Upper lobe of right lung (tissue), 1 donor: ENCODE data around the gene ARL2. TPM values are rescaled to one million over a fixed set of nuclear protein-coding genes. Genes with fewer than 3 reads are reported as not detected.

Experiments
- ATAC-seq: fragments of 200-7000 bp; cut with Tn5 transposase; one replicate; pipeline ENCODE4 v1.9.1; 2020; ENCODE audit warnings: mild to moderate bottlenecking, moderate library complexity
- DNase-seq: peaks from one replicate; pipeline ENCODE4 v3.0.0-alpha.2; 2020
- H3K27ac ChIP-seq: fragments of 200-600 bp; one replicate; pipeline ENCODE4 v1.8.0; 2022
- H3K27me3 ChIP-seq: fragments of 200-600 bp; one replicate; pipeline ENCODE4 v1.8.0; 2022; ENCODE audit warnings: mild to moderate bottlenecking
- H3K36me3 ChIP-seq: fragments of 200-600 bp; one replicate; pipeline ENCODE4 v1.8.0; 2022
- H3K4me1 ChIP-seq: fragments of 200-600 bp; one replicate; pipeline ENCODE4 v1.8.0; 2022
- H3K4me3 ChIP-seq: fragments of 200-600 bp; one replicate; pipeline ENCODE4 v1.8.0; 2022; ENCODE audit warnings: mild to moderate bottlenecking
- H3K9me3 ChIP-seq: fragments of 200-600 bp; one replicate; pipeline ENCODE4 v1.8.0; 2022
- intact Hi-C: fragments of 100-400 bp; cut with DNase I; formaldehyde crosslinking; loops from one replicate; pipeline ENCODE4 v1.11.0; 2022
- total RNA-seq: library from RNA; stranded (reverse); fragmentation: NEBNext Ultra II Directional; extraction: Animal tissue kit (Norgen Biotek cat#: 25700); gene quantifications from one replicate; pipeline ENCODE4 v1.2.1, GENCODE V29; 2021
- TF ChIP-seq, protein P1 (sequence below): fragments of 200-600 bp; IDR thresholded peaks from one replicate; pipeline ENCODE4 v1.8.0; 2022; ENCODE audit warnings: antibody characterized with exemption
- donor health status: DM: no; HTN: yes; CAD: no; lungs with severe emphysema.

Gene ARL2
- total RNA-seq, 1 donor from 2014 or later: 84.4 TPM

DNA sequence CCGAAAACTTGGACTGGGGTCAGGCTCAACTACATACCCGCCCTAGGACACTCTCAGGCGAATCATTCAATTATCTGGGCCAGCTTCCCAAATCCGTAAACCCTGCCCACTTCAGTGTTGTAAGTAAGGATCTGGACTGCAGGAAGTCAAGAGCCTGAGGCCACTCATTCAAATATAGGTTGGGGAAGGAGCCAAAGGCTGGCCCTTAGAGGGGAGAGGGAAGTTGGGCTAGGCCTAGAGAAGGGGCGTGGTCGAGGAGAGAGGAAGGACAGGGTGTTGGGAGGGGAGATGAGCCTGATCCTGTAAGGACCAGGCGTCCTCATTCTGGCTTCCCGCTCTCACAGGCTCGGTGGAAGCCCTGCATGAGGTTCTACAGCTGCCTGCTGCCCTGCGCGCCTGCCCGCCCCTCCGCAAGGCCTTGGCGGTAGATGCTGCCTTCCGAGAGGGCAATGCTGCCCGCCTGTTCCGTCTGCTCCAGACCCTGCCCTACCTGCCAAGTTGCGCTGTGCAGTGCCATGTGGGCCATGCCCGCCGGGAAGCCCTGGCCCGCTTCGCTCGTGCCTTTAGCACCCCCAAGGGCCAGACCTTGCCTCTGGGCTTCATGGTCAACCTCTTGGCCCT, 30.0 kb downstream of the ARL2 start:
- no peak overlapping the region for H3K4me3 ChIP-seq
- ATAC-seq: peak; percentile 62
- H3K27me3 ChIP-seq: no peaks in the 10 kb centered on the region
- TF ChIP-seq, protein P1, sequence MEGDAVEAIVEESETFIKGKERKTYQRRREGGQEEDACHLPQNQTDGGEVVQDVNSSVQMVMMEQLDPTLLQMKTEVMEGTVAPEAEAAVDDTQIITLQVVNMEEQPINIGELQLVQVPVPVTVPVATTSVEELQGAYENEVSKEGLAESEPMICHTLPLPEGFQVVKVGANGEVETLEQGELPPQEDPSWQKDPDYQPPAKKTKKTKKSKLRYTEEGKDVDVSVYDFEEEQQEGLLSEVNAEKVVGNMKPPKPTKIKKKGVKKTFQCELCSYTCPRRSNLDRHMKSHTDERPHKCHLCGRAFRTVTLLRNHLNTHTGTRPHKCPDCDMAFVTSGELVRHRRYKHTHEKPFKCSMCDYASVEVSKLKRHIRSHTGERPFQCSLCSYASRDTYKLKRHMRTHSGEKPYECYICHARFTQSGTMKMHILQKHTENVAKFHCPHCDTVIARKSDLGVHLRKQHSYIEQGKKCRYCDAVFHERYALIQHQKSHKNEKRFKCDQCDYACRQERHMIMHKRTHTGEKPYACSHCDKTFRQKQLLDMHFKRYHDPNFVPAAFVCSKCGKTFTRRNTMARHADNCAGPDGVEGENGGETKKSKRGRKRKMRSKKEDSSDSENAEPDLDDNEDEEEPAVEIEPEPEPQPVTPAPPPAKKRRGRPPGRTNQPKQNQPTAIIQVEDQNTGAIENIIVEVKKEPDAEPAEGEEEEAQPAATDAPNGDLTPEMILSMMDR: no peak
- peaks cover 19% of the 10 kb centered on the region for H3K36me3 ChIP-seq
- no peaks in the 10 kb centered on the region for H3K9me3 ChIP-seq
- H3K27ac ChIP-seq: peak overlapping the region; percentile 3
- peak; percentile 76 for DNase-seq
- intact Hi-C loops: no loop called here
- peaks cover 29% of the 10 kb centered on the region for H3K4me1 ChIP-seq

DNA sequence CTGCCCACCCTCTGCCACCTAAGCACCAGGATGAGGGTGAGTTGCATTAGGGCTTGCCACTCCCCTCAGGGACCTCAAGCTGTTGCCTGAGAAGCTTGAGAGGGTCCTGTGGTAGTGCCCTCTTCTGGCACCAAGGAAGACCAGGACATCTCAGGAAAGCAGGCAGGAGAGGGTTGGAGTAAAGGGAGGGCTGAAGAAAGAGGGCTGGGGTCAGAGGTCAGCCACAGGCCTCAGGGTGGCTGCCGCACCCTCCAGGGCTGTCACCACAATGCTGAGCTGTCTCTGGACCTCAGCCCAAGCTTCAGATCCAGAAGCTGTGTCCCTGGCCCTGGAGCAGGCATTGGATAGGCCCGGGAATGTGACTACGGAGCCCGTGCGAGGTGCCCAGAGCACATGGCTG, 31.1 kb downstream of the ARL2 start:
- Histone ChIP-seq H3K9me3 (no peaks in the 10 kb centered on the region), H3K4me1 (peaks cover 28% of the 10 kb centered on the region), H3K27ac (no peak overlapping the region), H3K36me3 (peaks cover 14% of the 10 kb centered on the region), H3K4me3 (no peak overlapping the region), H3K27me3 (no peaks in the 10 kb centered on the region)
- no peak for ATAC-seq
- no peak for DNase-seq
- TF ChIP-seq, protein P1: no peak
- intact Hi-C loops: no loop called here

DNA sequence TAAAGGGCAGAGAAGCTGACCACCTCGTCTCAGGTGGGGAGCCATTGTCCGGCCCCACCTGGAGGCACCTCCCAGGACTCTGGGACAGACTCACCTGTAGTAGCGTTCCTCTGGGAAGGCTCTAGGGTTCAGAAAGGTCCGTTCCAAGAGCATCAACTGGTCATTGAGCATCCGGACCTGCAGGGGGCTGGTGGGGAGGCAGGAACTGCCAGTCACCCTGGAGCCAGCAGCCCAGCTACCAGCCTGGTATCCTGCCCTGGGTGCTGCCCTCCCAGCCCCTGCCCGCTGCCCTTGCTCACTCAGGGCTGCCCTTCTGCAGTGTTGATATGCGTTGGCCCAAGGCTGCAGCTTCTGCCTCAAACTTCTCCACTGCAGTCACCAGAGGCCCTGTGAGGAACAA, 31.8 kb downstream of the ARL2 start:
- intact Hi-C loops: no loop called here
- TF ChIP-seq, protein P1: no peak
- peaks cover 23% of the 10 kb centered on the region for H3K4me1 ChIP-seq
- no peak for DNase-seq
- no peak overlapping the region for H3K27ac ChIP-seq
- H3K4me3 ChIP-seq: no peak overlapping the region
- ATAC-seq: no peak
- peaks cover 14% of the 10 kb centered on the region for H3K36me3 ChIP-seq
- H3K27me3 ChIP-seq: no peaks in the 10 kb centered on the region
- no peaks in the 10 kb centered on the region for H3K9me3 ChIP-seq

DNA sequence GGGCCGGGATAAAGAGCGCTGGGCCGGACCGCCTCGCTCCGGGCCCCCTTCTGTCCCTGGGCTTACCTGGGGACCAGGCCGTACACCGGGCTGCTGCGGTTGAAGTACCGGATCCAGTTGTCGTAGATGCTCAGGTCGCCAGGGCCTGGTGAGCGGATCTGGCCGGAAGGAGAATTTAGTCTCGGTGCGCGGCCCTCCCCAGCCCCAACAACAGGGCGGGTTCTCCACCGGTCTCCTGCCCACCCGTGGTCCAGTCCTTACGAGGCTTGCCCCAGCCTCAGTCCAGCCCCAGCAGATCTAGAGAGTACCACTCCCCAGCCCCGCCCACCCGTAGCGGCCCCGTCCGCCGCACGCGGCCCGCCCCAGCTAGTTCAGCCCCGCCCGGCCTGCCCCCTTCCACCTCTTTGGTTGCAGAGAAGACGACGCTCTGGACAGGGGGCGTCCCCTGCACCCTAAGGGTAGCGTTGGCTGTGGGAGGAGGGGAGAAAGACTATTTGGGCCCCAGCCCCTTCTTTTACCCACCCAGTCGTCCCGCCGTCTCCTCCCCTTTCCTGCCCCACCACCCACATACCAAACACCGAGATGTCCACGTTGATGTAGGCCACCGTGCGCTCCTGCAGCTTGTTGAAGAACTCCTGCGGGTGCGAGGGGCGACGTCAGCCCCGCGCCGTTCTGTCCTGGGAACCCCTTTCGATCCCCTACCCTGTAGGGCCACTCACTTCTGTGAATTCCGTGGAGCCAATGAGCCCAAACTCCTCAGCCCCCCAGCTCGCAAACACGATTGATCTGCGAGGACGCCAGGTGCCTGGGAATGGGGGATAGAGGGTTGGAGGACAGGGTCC, 33.8 kb downstream of the ARL2 start:
- intact Hi-C loops: no loop called here
- TF ChIP-seq, protein P1: no peak
- peak; percentile 15 for ATAC-seq
- no peaks in the 10 kb centered on the region for H3K27me3 ChIP-seq
- peaks cover 14% of the 10 kb centered on the region for H3K36me3 ChIP-seq
- peaks cover 13% of the 10 kb centered on the region for H3K4me1 ChIP-seq
- no peaks in the 10 kb centered on the region for H3K9me3 ChIP-seq
- H3K27ac ChIP-seq: peak overlapping the region; percentile 17
- peak overlapping the region; percentile 57 for H3K4me3 ChIP-seq
- DNase-seq: no peak

DNA sequence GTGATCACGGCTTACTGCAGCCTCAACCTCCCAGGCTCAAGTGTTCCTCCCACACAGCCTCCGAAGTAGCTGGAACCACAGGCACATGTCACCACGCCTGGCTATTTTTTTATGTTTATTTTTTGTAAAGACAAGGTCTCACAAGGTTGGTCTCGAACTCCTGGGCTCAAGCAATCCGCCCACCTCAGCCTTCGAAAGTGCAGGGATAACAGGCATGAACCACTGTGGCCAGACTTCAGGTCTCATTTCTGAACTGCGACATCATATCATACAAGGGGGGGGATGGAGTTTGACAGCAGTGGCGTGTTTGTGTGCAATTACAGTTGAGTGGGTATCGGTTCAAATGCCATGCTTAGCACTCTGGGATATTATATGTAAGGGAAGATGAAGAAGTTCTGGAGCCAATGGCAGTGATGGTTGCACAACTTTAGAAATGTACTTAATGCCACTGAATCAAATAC, 37.5 kb downstream of the ARL2 start:
- no peak overlapping the region for H3K4me3 ChIP-seq
- ATAC-seq (no peak), DNase-seq (no peak)
- intact Hi-C loops: no loop called here
- no peaks in the 10 kb centered on the region for H3K27me3 ChIP-seq
- TF ChIP-seq, protein P1: no peak
- H3K36me3 ChIP-seq: no peaks in the 10 kb centered on the region
- no peaks in the 10 kb centered on the region for H3K9me3 ChIP-seq
- H3K27ac ChIP-seq: no peak overlapping the region
- H3K4me1 ChIP-seq: no peaks in the 10 kb centered on the region
